ENCODE results near the gene HEPN1.

The HEPN1 gene

DNA sequence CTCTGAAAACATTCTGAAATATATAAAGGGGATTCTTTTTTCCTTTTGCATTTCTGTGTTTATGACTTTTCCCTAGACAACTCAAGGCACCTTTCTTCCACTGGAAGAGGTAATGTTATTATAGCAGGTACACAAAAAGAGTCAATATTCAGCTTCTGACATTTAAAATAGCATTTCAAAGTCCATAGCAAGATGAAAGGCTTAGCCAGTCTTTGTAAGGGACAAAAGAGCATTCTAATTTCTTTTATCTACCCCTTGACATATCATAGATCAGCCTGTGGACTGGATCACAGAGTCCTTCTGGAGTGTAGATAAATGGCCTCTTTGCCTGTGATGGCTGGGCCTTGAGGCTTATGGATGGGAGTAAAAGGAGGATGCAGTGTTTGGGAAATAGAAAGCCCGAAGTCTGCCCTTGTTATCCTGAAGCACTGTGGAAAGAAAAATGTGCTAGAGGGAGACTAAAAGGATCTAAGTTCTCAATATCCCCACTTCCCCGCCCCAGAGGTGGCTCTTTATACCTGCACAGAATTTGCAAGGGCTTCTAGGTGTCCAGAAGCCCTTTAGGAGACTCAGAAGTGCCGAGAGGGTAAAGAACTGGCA lies 18.4 kb downstream of the HEPN1 start:
- TF ChIP-seq, protein P1, sequence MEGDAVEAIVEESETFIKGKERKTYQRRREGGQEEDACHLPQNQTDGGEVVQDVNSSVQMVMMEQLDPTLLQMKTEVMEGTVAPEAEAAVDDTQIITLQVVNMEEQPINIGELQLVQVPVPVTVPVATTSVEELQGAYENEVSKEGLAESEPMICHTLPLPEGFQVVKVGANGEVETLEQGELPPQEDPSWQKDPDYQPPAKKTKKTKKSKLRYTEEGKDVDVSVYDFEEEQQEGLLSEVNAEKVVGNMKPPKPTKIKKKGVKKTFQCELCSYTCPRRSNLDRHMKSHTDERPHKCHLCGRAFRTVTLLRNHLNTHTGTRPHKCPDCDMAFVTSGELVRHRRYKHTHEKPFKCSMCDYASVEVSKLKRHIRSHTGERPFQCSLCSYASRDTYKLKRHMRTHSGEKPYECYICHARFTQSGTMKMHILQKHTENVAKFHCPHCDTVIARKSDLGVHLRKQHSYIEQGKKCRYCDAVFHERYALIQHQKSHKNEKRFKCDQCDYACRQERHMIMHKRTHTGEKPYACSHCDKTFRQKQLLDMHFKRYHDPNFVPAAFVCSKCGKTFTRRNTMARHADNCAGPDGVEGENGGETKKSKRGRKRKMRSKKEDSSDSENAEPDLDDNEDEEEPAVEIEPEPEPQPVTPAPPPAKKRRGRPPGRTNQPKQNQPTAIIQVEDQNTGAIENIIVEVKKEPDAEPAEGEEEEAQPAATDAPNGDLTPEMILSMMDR (conservative IDR thresholded peaks at IDR 0.05) = no peak
- no peak overlapping the region for H3K27ac ChIP-seq

DNA sequence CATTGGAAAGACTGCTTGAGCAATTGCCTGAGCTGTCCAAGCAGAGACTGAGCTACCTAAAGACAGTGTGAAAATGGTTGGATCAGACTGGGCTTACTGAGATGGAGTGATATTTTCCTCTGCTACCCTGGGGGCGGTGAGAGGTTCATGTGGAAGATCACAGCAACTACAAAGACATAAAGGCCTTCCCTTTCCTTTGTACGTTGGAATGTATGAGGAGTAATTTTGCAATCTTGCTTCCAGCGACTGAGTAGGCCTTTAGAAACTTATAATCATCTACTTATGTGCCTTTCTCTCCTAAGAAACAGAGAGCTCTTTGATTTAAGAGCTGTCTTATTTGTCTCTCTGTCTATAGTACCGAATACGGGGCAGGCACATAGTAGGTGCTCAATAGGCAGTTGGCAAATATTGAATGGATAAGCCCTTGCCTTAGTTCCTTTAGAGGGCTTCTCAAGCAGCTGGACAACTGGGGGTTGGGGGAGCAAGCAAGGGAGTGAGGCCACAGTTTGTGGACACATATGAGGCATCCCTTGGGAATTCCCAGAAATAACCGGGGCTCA lies 19.2 kb downstream of the HEPN1 start:
- H3K27ac ChIP-seq = no peak overlapping the region
- TF ChIP-seq, protein P1 (conservative IDR thresholded peaks at IDR 0.05) = no peak

DNA sequence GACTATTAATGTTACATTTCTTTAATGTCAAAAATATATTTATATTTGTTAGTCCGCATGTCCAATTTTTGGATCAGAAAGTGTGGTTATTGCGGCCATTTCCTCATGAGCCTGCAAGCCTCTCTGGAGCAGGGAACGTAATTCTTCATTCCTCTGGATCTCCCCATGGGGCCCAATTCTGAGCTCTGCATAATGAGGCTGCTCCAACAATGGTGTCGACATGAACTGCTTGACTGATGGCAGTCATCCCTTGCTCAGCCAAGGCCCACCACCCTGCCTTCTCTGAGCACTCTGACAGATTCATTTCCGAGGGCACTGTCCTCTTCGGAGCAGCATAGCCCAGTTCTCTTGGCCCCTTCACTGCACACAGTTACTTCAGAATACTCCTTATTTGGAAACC lies 19.9 kb downstream of the HEPN1 start:
- TF ChIP-seq, protein P1 (conservative IDR thresholded peaks at IDR 0.05) = no peak
- no peak overlapping the region for H3K27ac ChIP-seq

DNA sequence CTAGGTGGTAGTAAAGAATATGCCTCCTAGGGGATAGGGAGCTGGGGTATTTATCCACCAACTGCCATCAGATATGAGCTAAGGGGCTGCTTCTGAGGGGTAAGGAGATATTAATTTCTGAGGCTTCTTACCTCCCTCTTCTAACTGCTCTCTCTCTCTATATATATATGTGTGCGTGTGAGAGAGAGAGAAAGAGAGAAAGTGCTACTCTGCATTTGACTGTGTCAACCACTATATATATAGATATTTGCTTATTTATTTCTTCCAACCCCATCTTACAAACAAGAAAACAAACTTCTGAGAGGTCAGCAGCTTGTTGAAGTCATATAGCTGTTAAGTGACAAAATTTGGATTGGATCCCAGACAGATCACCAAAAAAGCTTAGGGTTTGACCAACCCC lies 22.7 kb downstream of the HEPN1 start:
- TF ChIP-seq, protein P1 (conservative IDR thresholded peaks at IDR 0.05) = no peak
- no peak overlapping the region for H3K27ac ChIP-seq

DNA sequence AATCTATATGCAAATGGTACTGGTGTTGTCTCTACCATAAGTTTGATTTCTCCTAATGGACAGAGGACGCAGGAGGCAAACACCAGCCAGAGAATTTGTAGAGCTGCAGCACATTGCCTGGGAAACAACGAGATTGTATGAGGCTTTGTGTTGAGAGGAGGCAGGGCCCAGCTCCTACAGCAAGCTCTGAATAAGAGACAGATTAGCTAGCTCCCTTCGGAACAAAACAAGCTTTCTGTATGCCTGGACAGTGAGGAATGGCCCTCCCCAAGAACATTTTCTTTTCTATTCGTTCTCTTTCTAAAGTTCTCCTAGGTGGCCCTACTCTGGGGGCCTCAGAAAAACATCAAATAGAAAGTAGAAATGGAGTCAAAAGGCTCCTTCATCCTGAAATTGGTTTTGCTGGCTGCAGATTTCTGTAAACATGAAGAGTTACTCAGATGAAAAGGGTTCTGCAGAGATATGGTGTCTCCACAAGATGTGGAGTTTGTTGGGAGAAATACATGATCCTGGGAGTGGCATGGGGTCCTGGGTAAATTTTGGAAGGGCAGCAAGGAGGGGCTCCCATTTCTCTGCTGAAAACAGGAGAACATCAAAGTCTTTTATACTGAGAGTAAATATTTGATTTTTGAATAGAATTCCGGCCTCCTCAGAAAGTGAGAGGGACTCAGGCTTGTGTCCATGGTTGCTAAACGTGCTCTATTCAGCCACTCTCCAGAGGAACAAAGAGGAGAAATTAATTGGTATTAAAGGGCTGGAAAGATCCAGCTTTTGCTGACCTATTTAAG lies 23.6 kb downstream of the HEPN1 start:
- H3K27ac ChIP-seq = no peak overlapping the region
- TF ChIP-seq, protein P1 (conservative IDR thresholded peaks at IDR 0.05) = no peak

DNA sequence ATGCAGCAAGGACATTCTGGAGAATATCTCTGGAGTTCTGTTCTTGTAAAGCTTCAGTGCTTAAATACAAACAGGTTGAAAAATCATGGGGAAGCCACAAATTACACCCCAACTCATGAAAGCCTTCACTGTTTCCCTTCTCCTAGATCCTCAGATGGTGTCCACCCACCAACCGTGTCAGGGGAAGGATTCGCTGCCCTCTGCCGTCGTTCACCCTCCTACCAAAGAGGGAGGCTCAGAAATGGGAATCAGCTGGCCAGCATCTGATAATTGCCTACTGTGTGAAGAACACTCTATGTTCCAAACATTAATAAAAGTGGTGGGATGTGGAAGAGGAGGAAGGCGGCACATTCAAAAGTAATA lies 24.2 kb downstream of the HEPN1 start:
- TF ChIP-seq, protein P1 (conservative IDR thresholded peaks at IDR 0.05) = no peak
- no peak overlapping the region for H3K27ac ChIP-seq

DNA sequence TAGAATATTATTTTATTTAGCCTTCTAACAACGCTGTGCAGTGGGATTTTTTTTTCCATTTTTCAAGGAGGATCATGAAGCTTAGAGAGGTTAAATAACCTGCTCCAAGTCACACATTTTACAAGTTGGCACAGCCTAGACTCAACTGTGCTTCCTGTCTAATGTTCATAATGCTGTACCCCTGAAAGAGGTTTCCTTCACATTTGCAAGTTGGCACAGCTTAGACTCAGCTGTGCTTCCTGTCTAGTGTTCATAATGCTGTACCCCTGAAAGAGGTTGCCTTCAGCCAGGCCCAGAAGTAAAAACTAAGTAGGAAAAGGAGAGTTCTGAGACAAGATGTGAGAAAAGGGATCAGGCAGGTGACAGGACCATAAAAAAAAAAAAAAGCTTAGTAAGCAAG lies 24.7 kb downstream of the HEPN1 start:
- TF ChIP-seq, protein P1 (conservative IDR thresholded peaks at IDR 0.05) = no peak

More for the DNA sequence above, 24.7 kb downstream of the HEPN1 start:
- no peak overlapping the region for H3K27ac ChIP-seq

All from VCaP (cell line).